ENCODE data around the gene ARMC7. TPM values are rescaled to one million over a fixed set of nuclear protein-coding genes. Genes with fewer than 3 reads are reported as not detected.
A peak's percentile ranks its signal among the peaks of the same experiment; 100 is the strongest.

Gene ARMC7
- total and polyA plus RNA-seq, 10 of the 15 experiments (the other 5 are each of a cell fraction or from before 2014, with no cell fraction given) = 1.5 to 19.8 (median 6.3) TPM

DNA sequence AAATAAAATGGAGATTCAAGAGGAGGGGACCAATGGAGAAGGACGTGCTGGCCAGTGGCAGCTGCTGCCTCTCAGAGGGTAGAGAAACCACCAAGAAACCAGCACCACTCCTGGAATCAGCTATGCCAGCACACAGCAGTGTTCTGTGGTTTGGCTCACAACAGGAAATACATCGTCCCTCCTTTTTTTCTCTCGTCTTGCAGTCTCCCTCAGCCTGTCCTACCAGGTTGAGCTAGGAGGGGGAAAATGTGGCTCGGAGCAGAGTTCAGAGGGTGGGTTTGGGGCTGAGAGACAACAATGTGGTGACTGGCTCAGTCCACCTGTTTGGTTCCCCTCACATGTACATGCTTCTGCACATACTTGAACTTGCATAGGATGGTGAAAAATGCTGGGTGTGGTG, 41.9 kb upstream of the ARMC7 start:
- 18% methylated on average over 4 of the region's 4 CpGs for WGBS (ENCODE audit: insufficient coverage, insufficient replicate concordance, low lambda C conversion rate, missing lambda C conversion rate)
- no peak for DNase-seq (ENCODE audit: low read depth, low spot score)
- H3K27me3 ChIP-seq (replicated peaks in 1 of 2; ENCODE audit: control insufficient read depth in 2 of 2, insufficient read depth in 2 of 2, low read length in 1 of 2) = no peaks in the 10 kb centered on the region
- in situ Hi-C loops (cut with MboI) = no loop called here
- H2AFZ ChIP-seq (ENCODE audit: control insufficient read depth, low read depth, low read length) = peak overlapping the region; percentile 47
- ATAC-seq = peak; percentile 61
- no peaks in the 10 kb centered on the region for H3K79me2 ChIP-seq (ENCODE audit: control insufficient read depth, insufficient read depth, low read length)
- no peaks in the 10 kb centered on the region for H4K20me1 ChIP-seq (ENCODE audit: control insufficient read depth, insufficient read depth)
- peaks cover 4 to 7% of the 10 kb centered on the region in 2 experiments; a peak in 3 of 4 replicates for H3K36me3 ChIP-seq (ENCODE audit: control insufficient read depth in 2 of 2, insufficient read depth in 2 of 2, low read length in 1 of 2)
- FAIRE-seq = no peak
- intact Hi-C loops (cut with micrococcal nuclease; ENCODE audit: unreplicated experiment) = no loop called here
- no peak overlapping the region for H3K9ac ChIP-seq (ENCODE audit: control insufficient read depth, insufficient read depth, low read length)
- no peaks in the 10 kb centered on the region for H3K9me3 ChIP-seq (replicated peaks; ENCODE audit: control insufficient read depth, insufficient read depth, low read length)
- no TSS peak for BruUV-seq (replicated peaks)
- peaks cover 15% of the 10 kb centered on the region for H3K4me1 ChIP-seq (ENCODE audit: control insufficient read depth, insufficient read depth, low read length)
- no peak for TF ChIP-seq BACH1 (IDR thresholded peaks at IDR 0.05; ENCODE audit: borderline replicate concordance)
- no peak for TF ChIP-seq RAD51 (IDR thresholded peaks at IDR 0.05)
- TF ChIP-seq RUNX3 (IDR thresholded peaks at IDR 0.05; ENCODE audit: low read length) = peak; percentile 39; the same call in 1 of the 2 replicates
- no peak for TF ChIP-seq SRF (IDR thresholded peaks at IDR 0.05; ENCODE audit: low read depth in 2 of 2, low read length in 2 of 2)
- TF ChIP-seq PAX5 (IDR thresholded peaks at IDR 0.05; ENCODE audit: borderline replicate concordance, low read depth, low read length) = no peak
- ChIA-PET SMC1A (ENCODE audit: uncharacterized antibody, unreplicated experiment) (interaction anchor here (0.7 to 1.5 kb wide), 2 partner anchors 13 to 37 kb away, joined by 3 to 7 read pairs; no protein-coding TSS in a partner anchor), RAD21 (ENCODE audit: unreplicated experiment) (interaction anchor here (0.6 to 2.7 kb wide), 6 partner anchors 8 to 248 kb away, joined by 3 to 25 read pairs (median 4); no protein-coding TSS in a partner anchor), POLR2A (interaction anchor here (0.7 kb wide), 1 partner anchor 27 kb away, joined by 5 read pairs; no protein-coding TSS in a partner anchor), CTCF (interaction anchor here (0.5 to 6.2 kb wide), 6 partner anchors 31 to 134 kb away, joined by 3 to 33 read pairs (median 16); partner anchors contain the start of gene NT5C)
- H3K27ac ChIP-seq (ENCODE audit: control insufficient read depth, insufficient read depth) = no peak overlapping the region
- no peak overlapping the region for H3K4me2 ChIP-seq (ENCODE audit: control insufficient read depth, insufficient read depth)
- H3K4me3 ChIP-seq = no peak overlapping the region

DNA sequence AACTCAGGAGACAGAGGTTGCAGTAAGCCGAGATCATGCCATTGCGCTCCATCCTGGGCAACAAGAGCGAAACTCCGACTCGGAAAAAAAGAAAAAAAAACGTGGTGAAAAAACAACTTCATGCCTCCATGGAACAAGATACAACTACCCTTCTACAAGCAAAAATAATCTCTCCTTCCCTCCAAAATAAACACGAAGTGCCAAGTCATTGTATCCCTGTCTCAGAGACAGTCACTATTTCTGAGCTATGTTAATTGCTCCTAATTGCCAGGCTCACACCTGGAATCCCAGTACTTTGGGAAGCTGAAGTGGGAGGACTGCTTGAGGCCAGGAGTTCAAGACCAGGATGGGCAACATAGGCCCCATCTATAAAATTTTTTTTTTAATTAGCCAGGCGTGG, 41.0 kb upstream of the ARMC7 start:
- ChIA-PET SMC1A (ENCODE audit: uncharacterized antibody, unreplicated experiment) (interaction anchor here (0.6 to 2.2 kb wide), 9 partner anchors 10 to 107 kb away, joined by 3 to 12 read pairs (median 4); partner anchors contain the start of gene NT5C), POLR2A (interaction anchor here (0.6 to 1.4 kb wide), 6 partner anchors 19 to 137 kb away, joined by 3 to 5 read pairs (median 4); no protein-coding TSS in a partner anchor), RAD21 (ENCODE audit: unreplicated experiment) (interaction anchor here (0.8 to 3.0 kb wide), 10 partner anchors 8 to 133 kb away, joined by 3 to 25 read pairs (median 6); no protein-coding TSS in a partner anchor), CTCF (interaction anchor here (0.7 to 6.2 kb wide), 14 partner anchors 13 to 540 kb away, joined by 3 to 33 read pairs (median 5); partner anchors contain the start of genes MRPL58 and NT5C)
- Histone ChIP-seq H3K36me3 (ENCODE audit: control insufficient read depth in 2 of 2, insufficient read depth in 2 of 2, low read length in 1 of 2) (no peaks in the 10 kb centered on the region; a peak in 1 of 4 replicates), H3K4me2 (ENCODE audit: control insufficient read depth, insufficient read depth) (no peak overlapping the region), H3K9me3 (replicated peaks; ENCODE audit: control insufficient read depth, insufficient read depth, low read length) (no peaks in the 10 kb centered on the region), H3K79me2 (ENCODE audit: control insufficient read depth, insufficient read depth, low read length) (no peaks in the 10 kb centered on the region), H3K27me3 (replicated peaks in 1 of 2; ENCODE audit: control insufficient read depth in 2 of 2, insufficient read depth in 2 of 2, low read length in 1 of 2) (no peaks in the 10 kb centered on the region), H4K20me1 (ENCODE audit: control insufficient read depth, insufficient read depth) (no peaks in the 10 kb centered on the region), H3K4me1 (ENCODE audit: control insufficient read depth, insufficient read depth, low read length) (peaks cover 15% of the 10 kb centered on the region), H3K27ac (ENCODE audit: control insufficient read depth, insufficient read depth) (no peak overlapping the region), H3K4me3 (no peak overlapping the region), H2AFZ (ENCODE audit: control insufficient read depth, low read depth, low read length) (no peak overlapping the region), H3K9ac (ENCODE audit: control insufficient read depth, insufficient read depth, low read length) (no peak overlapping the region)
- DNase-seq (ENCODE audit: low read depth, low spot score) (no peak), ATAC-seq (no peak), FAIRE-seq (no peak)
- intact Hi-C loops (cut with micrococcal nuclease; ENCODE audit: unreplicated experiment) = no loop called here
- 62% methylated on average over 8 of the region's 8 CpGs for WGBS (ENCODE audit: insufficient coverage, insufficient replicate concordance, low lambda C conversion rate, missing lambda C conversion rate)
- BruUV-seq (replicated peaks) = no TSS peak
- in situ Hi-C loops (cut with MboI) = no loop called here
- TF ChIP-seq, protein P1, sequence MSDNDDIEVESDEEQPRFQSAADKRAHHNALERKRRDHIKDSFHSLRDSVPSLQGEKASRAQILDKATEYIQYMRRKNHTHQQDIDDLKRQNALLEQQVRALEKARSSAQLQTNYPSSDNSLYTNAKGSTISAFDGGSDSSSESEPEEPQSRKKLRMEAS (IDR thresholded peaks at IDR 0.05; ENCODE audit: low read depth, low read length) = no peak
- TF ChIP-seq DPF2 (IDR thresholded peaks at IDR 0.05) (no peak), YY1 (IDR thresholded peaks at IDR 0.05; ENCODE audit: low read depth, low read length) (no peak), ZNF274 (IDR thresholded peaks at IDR 0.05; ENCODE audit: insufficient read depth, insufficient read length) (no peak), BHLHE40 (IDR thresholded peaks at IDR 0.05; ENCODE audit: borderline replicate concordance in 1 of 2, low read depth in 2 of 2, low read length in 1 of 2) (no peak), STAT1 (conservative IDR thresholded peaks at IDR 0.05) (no peak), POLR2AphosphoS2 (IDR thresholded peaks at IDR 0.05; ENCODE audit: low read depth, low read length) (no peak), NRF1 (conservative IDR thresholded peaks at IDR 0.05; ENCODE audit: low read depth, low read length) (no peak), KAT2A (conservative IDR thresholded peaks at IDR 0.05; ENCODE audit: control insufficient read depth, low read depth, low read length) (no peak), ZNF622 (IDR thresholded peaks at IDR 0.05) (no peak), EZH2 (IDR thresholded peaks at IDR 0.05; ENCODE audit: borderline replicate concordance, control insufficient read depth, low read depth, low read length) (no peak)
- TF ChIP-seq, protein P2, sequence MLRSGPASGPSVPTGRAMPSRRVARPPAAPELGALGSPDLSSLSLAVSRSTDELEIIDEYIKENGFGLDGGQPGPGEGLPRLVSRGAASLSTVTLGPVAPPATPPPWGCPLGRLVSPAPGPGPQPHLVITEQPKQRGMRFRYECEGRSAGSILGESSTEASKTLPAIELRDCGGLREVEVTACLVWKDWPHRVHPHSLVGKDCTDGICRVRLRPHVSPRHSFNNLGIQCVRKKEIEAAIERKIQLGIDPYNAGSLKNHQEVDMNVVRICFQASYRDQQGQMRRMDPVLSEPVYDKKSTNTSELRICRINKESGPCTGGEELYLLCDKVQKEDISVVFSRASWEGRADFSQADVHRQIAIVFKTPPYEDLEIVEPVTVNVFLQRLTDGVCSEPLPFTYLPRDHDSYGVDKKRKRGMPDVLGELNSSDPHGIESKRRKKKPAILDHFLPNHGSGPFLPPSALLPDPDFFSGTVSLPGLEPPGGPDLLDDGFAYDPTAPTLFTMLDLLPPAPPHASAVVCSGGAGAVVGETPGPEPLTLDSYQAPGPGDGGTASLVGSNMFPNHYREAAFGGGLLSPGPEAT (IDR thresholded peaks at IDR 0.05; ENCODE audit: low read depth) = no peak

Data from GM12878 (cell line).